ENCODE data around the gene CIAO2B. TPM values are rescaled to one million over a fixed set of nuclear protein-coding genes. Genes with fewer than 3 reads are reported as not detected.

Gene CIAO2B
- total and polyA plus RNA-seq, 2 donors (not counting 3 experiments of a cell fraction or from before 2014, with no cell fraction given) = 78.7 to 314 TPM

GRCh38 chr16:66914541-66914940 is 19.7 kb downstream of the CIAO2B start:
- no peaks in the 10 kb centered on the region for H3K9me3 ChIP-seq (replicated peaks; ENCODE audit: control insufficient read depth, insufficient read depth, low read length)
- H3K4me1 ChIP-seq (ENCODE audit: control insufficient read depth, extremely low read depth, insufficient read depth, low read length) = no peaks in the 10 kb centered on the region
- no peak overlapping the region for H3K9ac ChIP-seq (replicated peaks; ENCODE audit: extremely low read depth, insufficient read depth, low read length)
- no peak for DNase-seq (ENCODE audit: low read depth, low spot score)
- CTCF ChIA-PET = no interaction called here
- H4K20me1 ChIP-seq (replicated peaks; ENCODE audit: control insufficient read depth, extremely low read depth, insufficient read depth, low read length) = no peaks in the 10 kb centered on the region
- H3K36me3 ChIP-seq (ENCODE audit: control insufficient read depth in 2 of 2, extremely low read depth in 1 of 2, insufficient read depth in 2 of 2, low read length in 2 of 2) = no peaks in the 10 kb centered on the region
- no peak overlapping the region for H3K4me2 ChIP-seq (ENCODE audit: insufficient read depth, low read length)
- H3K27ac ChIP-seq (ENCODE audit: insufficient read depth, low read depth, low read length) = no peak overlapping the region
- no peak overlapping the region for H3K4me3 ChIP-seq (replicated peaks in 1 of 3; ENCODE audit: insufficient read depth in 1 of 3, low read depth in 1 of 3, low read length in 3 of 3)
- H3K9me1 ChIP-seq (replicated peaks; ENCODE audit: control insufficient read depth, extremely low read depth, insufficient read depth, low read length) = no peaks in the 10 kb centered on the region
- BruUV-seq (replicated peaks) = no TSS peak
- H3K27me3 ChIP-seq (ENCODE audit: control insufficient read depth in 2 of 2, insufficient read depth in 2 of 2, low read length in 2 of 2) = peaks cover 0 to 9% of the 10 kb centered on the region in 2 experiments
- dilution Hi-C loops (cut with MboI; ENCODE audit: extremely low pct_ligation_motif_present, low sequenced_read_pairs) (no loop called here), intact Hi-C loops (cut with micrococcal nuclease) (no loop called here)
- POLR2A ChIA-PET = no interaction called here
- FAIRE-seq = no peak
- no peak overlapping the region for H2AFZ ChIP-seq (ENCODE audit: low read depth, low read length)
- no peaks in the 10 kb centered on the region for H3K79me2 ChIP-seq (ENCODE audit: control insufficient read depth, insufficient read depth, low read length)
- TF ChIP-seq MYC (IDR thresholded peaks at IDR 0.05; ENCODE audit: low read depth, low read length) (no peak), EZH2 (IDR thresholded peaks at IDR 0.05; ENCODE audit: borderline replicate concordance, low read depth, low read length, severe bottlenecking) (no peak), FOS (IDR thresholded peaks at IDR 0.05; ENCODE audit: borderline replicate concordance, insufficient read depth, low read length) (no peak), POLR2A (IDR thresholded peaks at IDR 0.05; ENCODE audit: low read depth, low read length) (no peak), JUN (IDR thresholded peaks at IDR 0.05; ENCODE audit: borderline replicate concordance, insufficient read depth, insufficient read length, low read depth) (no peak), GATA2 (IDR thresholded peaks at IDR 0.05; ENCODE audit: insufficient read depth, insufficient read length, low read depth, low read length) (no peak), POLR2AphosphoS5 (IDR thresholded peaks at IDR 0.05; ENCODE audit: insufficient read depth, low read depth, low read length) (no peak)
- TF ChIP-seq, protein P1, sequence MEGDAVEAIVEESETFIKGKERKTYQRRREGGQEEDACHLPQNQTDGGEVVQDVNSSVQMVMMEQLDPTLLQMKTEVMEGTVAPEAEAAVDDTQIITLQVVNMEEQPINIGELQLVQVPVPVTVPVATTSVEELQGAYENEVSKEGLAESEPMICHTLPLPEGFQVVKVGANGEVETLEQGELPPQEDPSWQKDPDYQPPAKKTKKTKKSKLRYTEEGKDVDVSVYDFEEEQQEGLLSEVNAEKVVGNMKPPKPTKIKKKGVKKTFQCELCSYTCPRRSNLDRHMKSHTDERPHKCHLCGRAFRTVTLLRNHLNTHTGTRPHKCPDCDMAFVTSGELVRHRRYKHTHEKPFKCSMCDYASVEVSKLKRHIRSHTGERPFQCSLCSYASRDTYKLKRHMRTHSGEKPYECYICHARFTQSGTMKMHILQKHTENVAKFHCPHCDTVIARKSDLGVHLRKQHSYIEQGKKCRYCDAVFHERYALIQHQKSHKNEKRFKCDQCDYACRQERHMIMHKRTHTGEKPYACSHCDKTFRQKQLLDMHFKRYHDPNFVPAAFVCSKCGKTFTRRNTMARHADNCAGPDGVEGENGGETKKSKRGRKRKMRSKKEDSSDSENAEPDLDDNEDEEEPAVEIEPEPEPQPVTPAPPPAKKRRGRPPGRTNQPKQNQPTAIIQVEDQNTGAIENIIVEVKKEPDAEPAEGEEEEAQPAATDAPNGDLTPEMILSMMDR (IDR thresholded peaks at IDR 0.05; ENCODE audit: extremely low read depth in 1 of 2, insufficient read depth in 1 of 2, low read depth in 1 of 2, low read length in 2 of 2) = no peak
- TF ChIP-seq, protein P2, sequence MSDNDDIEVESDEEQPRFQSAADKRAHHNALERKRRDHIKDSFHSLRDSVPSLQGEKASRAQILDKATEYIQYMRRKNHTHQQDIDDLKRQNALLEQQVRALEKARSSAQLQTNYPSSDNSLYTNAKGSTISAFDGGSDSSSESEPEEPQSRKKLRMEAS (IDR thresholded peaks at IDR 0.05; ENCODE audit: insufficient read depth, insufficient read length) = no peak
